HepG2 (cell line): ENCODE data around the gene NCKIPSD. TPM values are rescaled to one million over a fixed set of nuclear protein-coding genes. Genes with fewer than 3 reads are reported as not detected.

Experiments used
- CERS6 ChIP-seq: sonication (generic); formaldehyde crosslinking; IDR thresholded peaks from 2 replicates; pipeline ENCODE4 v1.5.0; 2020; ENCODE audit warnings: missing genetic modification reagents
- ERF ChIP-seq: IDR thresholded peaks from 2 replicates; pipeline ENCODE4 v1.6.1; 2018; ENCODE audit warnings: missing biosample characterization, missing genetic modification reagents
- FOXO1 ChIP-seq: sonication (generic); formaldehyde crosslinking; IDR thresholded peaks from 2 replicates; pipeline ENCODE4 v1.4.0; 2020; ENCODE audit warnings: missing genetic modification reagents
- GATAD2A ChIP-seq: IDR thresholded peaks from 2 replicates; pipeline ENCODE4 v1.6.1; 2016
- HBP1 ChIP-seq: IDR thresholded peaks from 2 replicates; pipeline ENCODE4 v1.6.1; 2016; ENCODE audit warnings: low read depth, control low read depth
- HDAC2 ChIP-seq: sonication (generic); formaldehyde crosslinking; IDR thresholded peaks from 2 replicates; pipeline ENCODE4 v1.4.0; 2020; ENCODE audit warnings: missing genetic modification reagents
- HNF1A ChIP-seq, 2 experiments: sonication (generic) in 1 of 2; formaldehyde crosslinking in 1 of 2; IDR thresholded peaks; 2 replicates each; pipeline versions ENCODE4 v1.4.0 to v1.6.1; 2016 to 2020; ENCODE audit warnings: borderline replicate concordance in 1 of 2, low read depth in 1 of 2, mild to moderate bottlenecking in 1 of 2, missing genetic modification reagents in 1 of 2
- MIER3 ChIP-seq: IDR thresholded peaks from 2 replicates; pipeline ENCODE4 v1.6.1; 2016; ENCODE audit warnings: missing compliant biosample characterization, borderline replicate concordance
- MYNN ChIP-seq: sonication (generic); formaldehyde crosslinking; IDR thresholded peaks from 2 replicates; pipeline ENCODE4 v1.4.0; 2020; ENCODE audit warnings: mild to moderate bottlenecking, low read depth, missing genetic modification reagents
- RBAK ChIP-seq: sonication (generic); formaldehyde crosslinking; IDR thresholded peaks from 2 replicates; pipeline ENCODE4 v1.5.1; 2020; ENCODE audit warnings: mild to moderate bottlenecking, missing genetic modification reagents
- SNAI1 ChIP-seq: sonication (generic); formaldehyde crosslinking; IDR thresholded peaks from 2 replicates; pipeline ENCODE4 v1.5.0; 2020; ENCODE audit warnings: mild to moderate bottlenecking, missing genetic modification reagents, borderline replicate concordance
- SRSF1 ChIP-seq: fragments of 200-400 bp; formaldehyde crosslinking; optimal IDR thresholded peaks from 2 replicates; pipeline ENCODE3; 2017; ENCODE audit warnings: mild to moderate bottlenecking, low read depth, low read length, moderate library complexity
- ZFP1 ChIP-seq: IDR thresholded peaks from 2 replicates; pipeline ENCODE4 v1.6.1; 2016
- ZNF274 ChIP-seq: sonication (generic); formaldehyde crosslinking; IDR thresholded peaks from 2 replicates; pipeline ENCODE4 v1.5.1; 2020; ENCODE audit warnings: mild to moderate bottlenecking, missing genetic modification reagents
- ZNF430 ChIP-seq: sonication (generic); formaldehyde crosslinking; IDR thresholded peaks from 2 replicates; pipeline ENCODE4 v1.9.0; 2021; ENCODE audit warnings: mild to moderate bottlenecking, missing genetic modification reagents
- ZNF446 ChIP-seq: sonication (generic); formaldehyde crosslinking; IDR thresholded peaks from 2 replicates; pipeline ENCODE4 v1.5.0; 2020; ENCODE audit warnings: mild to moderate bottlenecking, missing genetic modification reagents
- ZNF687 ChIP-seq: sonication (generic); formaldehyde crosslinking; IDR thresholded peaks from 2 replicates; pipeline ENCODE4 v1.5.1; 2020; ENCODE audit warnings: mild to moderate bottlenecking, missing genetic modification reagents, moderate library complexity
- ZNF761 ChIP-seq: sonication (generic); formaldehyde crosslinking; conservative IDR thresholded peaks from 2 replicates; pipeline ENCODE4 v1.4.0; 2020; ENCODE audit warnings: mild to moderate bottlenecking, missing genetic modification reagents
- polyA plus RNA-seq, 8 experiments: library from polyadenylated mRNA; depleted of rRNA in 3 of 8; stranded (reverse) in 7 of 8; unstranded in 1 of 8; fragments of >200 nt; fragmentation: Illumina TruSeq in 4 of 8; extraction: Trizol in 4 of 8; gene quantifications; 2 replicates each; pipeline versions ENCODE4 v1.2.1 to v1.2.3, GENCODE V29; 2011 to 2016; ENCODE audit warnings: low read depth in 4 of 8, missing spikeins in 1 of 8, mixed read lengths in 1 of 8; ENCODE audit not compliant: insufficient read depth in 1 of 8
- total RNA-seq, 5 experiments: library from RNA; depleted of rRNA; stranded (reverse); fragments of >200 nt; fragmentation: Illumina TruSeq; extraction: Trizol; gene quantifications; 2 replicates each; pipeline ENCODE4 v1.2.3, GENCODE V29; 2016; ENCODE audit warnings: low read depth in 1 of 5

NCKIPSD gene
- total and polyA plus RNA-seq, 2 of the 13 experiments (the other 11 are each of a cell fraction or from before 2014, with no cell fraction given), result 13.5 to 35.2 TPM

- no peak for TF ChIP-seq HNF1A (IDR thresholded peaks at IDR 0.05; ENCODE audit: low read depth)
- TF ChIP-seq HNF1A (CRISPR knock-in tag; IDR thresholded peaks at IDR 0.05; ENCODE audit: borderline replicate concordance), result peak; percentile 76
- TF ChIP-seq ZNF687 (CRISPR knock-in tag), result peak; percentile 92
- no peak for TF ChIP-seq RBAK (CRISPR knock-in tag)
- TF ChIP-seq HDAC2 (CRISPR knock-in tag), result 0 out of 2 replicates have a peak, but pooled peaks have one; percentile 37
- peak; percentile 37 for TF ChIP-seq ERF (CRISPR knock-in tag)
- TF ChIP-seq SRSF1, result no peak
- 0 out of 2 replicates have a peak, but pooled peaks have one; percentile 72 for TF ChIP-seq HBP1 (CRISPR knock-in tag)
- no peak for TF ChIP-seq ZFP1 (CRISPR knock-in tag)
- TF ChIP-seq ZNF761 (CRISPR knock-in tag), result no peak; the same call in 1 of the 2 replicates
- TF ChIP-seq CERS6, result no peak
- TF ChIP-seq ZNF446 (CRISPR knock-in tag), result peak; percentile 86; the same call in 1 of the 2 replicates
- TF ChIP-seq ZNF274, result peak; percentile 68; the same call in 1 of the 2 replicates
- TF ChIP-seq MYNN (CRISPR knock-in tag), result no peak
- TF ChIP-seq FOXO1, result peak; percentile 38; the same call in 1 of the 2 replicates
- TF ChIP-seq SNAI1 (CRISPR knock-in tag), result no peak
- TF ChIP-seq ZNF430 (CRISPR knock-in tag), result 0 out of 2 replicates have a peak, but pooled peaks have one; percentile 52
- TF ChIP-seq GATAD2A (CRISPR knock-in tag), result peak; percentile 32; the same call in 1 of the 2 replicates
- TF ChIP-seq MIER3 (CRISPR knock-in tag), result peak; percentile 52; the same call in 1 of the 2 replicates
Measured at GRCh38 chr3:48685603-48686511, at the start of gene NCKIPSD (continued).
